ENCODE measurements around the gene LRRC25.
"Not testable (repeated sequence)": the region's sequence is repeated elsewhere in the genome, so short reads cannot be mapped to it uniquely, and the experiment has no call there.

Gene LRRC25

GRCh38 chr19:18379803-18380747 is 17.3 kb downstream of the LRRC25 start:
- no peak for DNase-seq (ENCODE audit: low read depth)

GRCh38 chr19:18377026-18377425 is 20.4 kb downstream of the LRRC25 start:
- DNase-seq (ENCODE audit: low read depth): no peak

GRCh38 chr19:18373892-18374629 is 23.4 kb downstream of the LRRC25 start:
- DNase-seq (ENCODE audit: low read depth): peak; percentile 94

- DNase-seq (ENCODE audit: low read depth): no peak
Observed at GRCh38 chr19:18373407-18373891, 24.0 kb downstream of the LRRC25 start.

- DNase-seq (ENCODE audit: low read depth): no peak
Observed at GRCh38 chr19:18368504-18369222, 28.8 kb downstream of the LRRC25 start.

GRCh38 chr19:18366021-18366435 is 31.4 kb downstream of the LRRC25 start:
- DNase-seq (ENCODE audit: low read depth): no peak

- DNase-seq (ENCODE audit: low read depth): peak; percentile 45
Observed at GRCh38 chr19:18364826-18365528, 32.4 kb downstream of the LRRC25 start.

- DNase-seq (ENCODE audit: low read depth): not testable (repeated sequence)
Observed at GRCh38 chr19:18364277-18364825, 33.1 kb downstream of the LRRC25 start.

GRCh38 chr19:18363787-18364186 is 33.6 kb downstream of the LRRC25 start:
- no peak for DNase-seq (ENCODE audit: low read depth)

GRCh38 chr19:18362934-18363542 is 34.4 kb downstream of the LRRC25 start:
- no peak for DNase-seq (ENCODE audit: low read depth)

- no peak for DNase-seq (ENCODE audit: low read depth)
Observed at GRCh38 chr19:18361646-18362045, 35.8 kb downstream of the LRRC25 start.

- DNase-seq (ENCODE audit: low read depth): no peak
Observed at GRCh38 chr19:18357041-18357440, 40.4 kb downstream of the LRRC25 start.

- DNase-seq (ENCODE audit: low read depth): not testable (repeated sequence)
Observed at GRCh38 chr19:18354743-18355142, 42.7 kb downstream of the LRRC25 start.

- no peak for DNase-seq (ENCODE audit: low read depth)
Observed at GRCh38 chr19:18353378-18354005, 43.9 kb downstream of the LRRC25 start.

GRCh38 chr19:18351544-18351943 is 45.9 kb downstream of the LRRC25 start:
- no peak for DNase-seq (ENCODE audit: low read depth)

- no peak for DNase-seq (ENCODE audit: low read depth)
Observed at GRCh38 chr19:18350490-18350889, 46.9 kb downstream of the LRRC25 start.

GRCh38 chr19:18349524-18350128 is 47.8 kb downstream of the LRRC25 start:
- no peak for DNase-seq (ENCODE audit: low read depth)

- not testable (repeated sequence) for DNase-seq (ENCODE audit: low read depth)
Observed at GRCh38 chr19:18348818-18349339, 48.5 kb downstream of the LRRC25 start.

GRCh38 chr19:18348171-18348570 is 49.3 kb downstream of the LRRC25 start:
- no peak for DNase-seq (ENCODE audit: low read depth)

GRCh38 chr19:18346091-18346490 is 51.3 kb downstream of the LRRC25 start:
- no peak for DNase-seq (ENCODE audit: low read depth)
